K562 (cell line): Measurements from ENCODE around the gene RPLP2. TPM values are rescaled to one million over a fixed set of nuclear protein-coding genes. Genes with fewer than 3 reads are reported as not detected.
A peak's percentile ranks its signal among the peaks of the same experiment; 100 is the strongest.

Experiments
- CBFA2T3 ChIP-seq: fragments of 450-650 bp; IDR thresholded peaks from 2 replicates; pipeline ENCODE4 v1.6.1; 2017
- CTCF ChIP-seq, 3 experiments: IDR thresholded peaks in 2 of 3; conservative IDR thresholded peaks in 1 of 3; 2 replicates each; pipeline ENCODE4 v1.5.1; 2011 to 2012; ENCODE audit warnings: low read length in 3 of 3, mild to moderate bottlenecking in 3 of 3, control low read depth in 2 of 3, improper control_type of control experiment in 1 of 3, inconsistent platforms in 1 of 3, low read depth in 1 of 3, mixed read lengths in 1 of 3, moderate library complexity in 1 of 3; ENCODE audit not compliant: insufficient read depth in 2 of 3
- FOXO4 ChIP-seq: fragments of 450-650 bp; formaldehyde crosslinking; IDR thresholded peaks from 2 replicates; pipeline ENCODE4 v1.4.0; 2020; ENCODE audit warnings: mild to moderate bottlenecking, moderate library complexity
- GTF2F1 ChIP-seq: IDR thresholded peaks from 2 replicates; pipeline ENCODE4 v1.6.1; 2011; ENCODE audit warnings: low read depth, low read length, improper control_type of control experiment
- MCM5 ChIP-seq: fragments of 450-650 bp; IDR thresholded peaks from 2 replicates; pipeline ENCODE4 v1.6.1; 2016; ENCODE audit warnings: low read depth
- MITF ChIP-seq: IDR thresholded peaks from 2 replicates; pipeline ENCODE4 v1.6.1; 2014; ENCODE audit warnings: antibody characterized with exemption
- polyA plus RNA-seq, 8 experiments: library from polyadenylated mRNA; depleted of rRNA in 4 of 8; stranded (reverse) in 5 of 8; unstranded in 3 of 8; fragments of >200 nt; fragmentation: Nextera tagmentation in 2 of 8; fragmentation: Illumina TruSeq in 1 of 8; extraction: Ambion mirVana in 2 of 8; extraction: Trizol in 1 of 8; gene quantifications; 2 replicates each; pipeline versions ENCODE4 v1.2.1 to v1.2.3, GENCODE V29; 2011 to 2014; ENCODE audit warnings: inconsistent platforms in 1 of 8, missing spikeins in 1 of 8
- total RNA-seq, 7 experiments: library from RNA; depleted of rRNA in 6 of 7; stranded (reverse); fragments of >200 nt in 6 of 7; fragmentation: Illumina TruSeq in 2 of 7; extraction: Trizol in 2 of 7; gene quantifications; 2 replicates each; pipeline versions ENCODE4 v1.2.1 to v1.2.3, GENCODE V29; 2011 to 2021; ENCODE audit warnings: low replicate concordance in 1 of 7
- TF ChIP-seq, protein P1 (sequence below): sonication (generic); formaldehyde crosslinking; IDR thresholded peaks from 2 replicates; pipeline ENCODE4 v1.8.0; 2022; ENCODE audit warnings: missing genetic modification reagents, mild to moderate bottlenecking, moderate library complexity, borderline replicate concordance

RPLP2 gene
- total and polyA plus RNA-seq, 9 of the 15 experiments (the other 6 are each of a cell fraction or from before 2014, with no cell fraction given): 528 to 3,807 (median 1,633) TPM

- TF ChIP-seq, protein P1, sequence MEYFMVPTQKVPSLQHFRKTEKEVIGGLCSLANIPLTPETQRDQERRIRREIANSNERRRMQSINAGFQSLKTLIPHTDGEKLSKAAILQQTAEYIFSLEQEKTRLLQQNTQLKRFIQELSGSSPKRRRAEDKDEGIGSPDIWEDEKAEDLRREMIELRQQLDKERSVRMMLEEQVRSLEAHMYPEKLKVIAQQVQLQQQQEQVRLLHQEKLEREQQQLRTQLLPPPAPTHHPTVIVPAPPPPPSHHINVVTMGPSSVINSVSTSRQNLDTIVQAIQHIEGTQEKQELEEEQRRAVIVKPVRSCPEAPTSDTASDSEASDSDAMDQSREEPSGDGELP (CRISPR knock-in tag): peak; percentile 17; the same call in 1 of the 2 replicates
- TF ChIP-seq CBFA2T3 (no peak), GTF2F1 (0 out of 2 replicates have a peak, but pooled peaks have one; percentile 10), MCM5 (no peak), MITF (no peak), FOXO4 (CRISPR knock-in tag) (no peak), CTCF (IDR thresholded peaks at IDR 0.05 in 2 of 3, conservative IDR thresholded peaks at IDR 0.05 in 1 of 3; ENCODE audit: insufficient read depth in 2 of 3, low read depth in 1 of 3, low read length in 3 of 3) (peak in 2 of 3 experiments; percentile 12 to 14; a peak in 2 of 6 replicates)
- TF ChIP-seq, all 486 proteins: peak for 7
Measured at GRCh38 chr11:843086-843734, 33.4 kb downstream of the RPLP2 start (continued).
